ENCODE measurements around the gene TCF19. TPM values are rescaled to one million over a fixed set of nuclear protein-coding genes. Genes with fewer than 3 reads are reported as not detected.
A peak's percentile ranks its signal among the peaks of the same experiment; 100 is the strongest.
"Not testable (repeated sequence)": the region's sequence is repeated elsewhere in the genome, so short reads cannot be mapped to it uniquely, and the experiment has no call there.

The TCF19 gene
- total RNA-seq, 1 experiment from 2014 or later: 12.7 TPM

DNA sequence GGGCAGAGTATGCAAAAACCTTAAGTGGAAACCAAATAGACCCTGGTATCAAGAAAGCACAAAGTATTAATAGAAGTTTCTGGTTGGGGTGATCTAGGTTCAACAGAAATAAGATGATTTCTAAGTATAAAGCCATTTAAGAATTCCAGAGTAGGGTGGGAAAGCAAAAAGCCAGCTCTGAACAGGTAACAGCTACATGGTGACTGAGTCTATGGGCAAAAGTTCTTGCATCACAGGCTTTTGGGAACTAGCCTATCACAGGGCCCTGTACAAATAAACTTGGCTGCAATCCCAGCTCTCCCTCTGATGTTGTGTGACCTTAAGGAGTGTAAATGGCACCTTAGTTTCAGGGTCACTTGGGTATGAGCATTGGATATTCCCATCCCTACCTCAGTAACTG, 5.5 kb downstream of the TCF19 start (continued):
- TF ChIP-seq, protein P1, sequence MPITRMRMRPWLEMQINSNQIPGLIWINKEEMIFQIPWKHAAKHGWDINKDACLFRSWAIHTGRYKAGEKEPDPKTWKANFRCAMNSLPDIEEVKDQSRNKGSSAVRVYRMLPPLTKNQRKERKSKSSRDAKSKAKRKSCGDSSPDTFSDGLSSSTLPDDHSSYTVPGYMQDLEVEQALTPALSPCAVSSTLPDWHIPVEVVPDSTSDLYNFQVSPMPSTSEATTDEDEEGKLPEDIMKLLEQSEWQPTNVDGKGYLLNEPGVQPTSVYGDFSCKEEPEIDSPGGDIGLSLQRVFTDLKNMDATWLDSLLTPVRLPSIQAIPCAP (CRISPR knock-in tag; IDR thresholded peaks at IDR 0.05): no peak

DNA sequence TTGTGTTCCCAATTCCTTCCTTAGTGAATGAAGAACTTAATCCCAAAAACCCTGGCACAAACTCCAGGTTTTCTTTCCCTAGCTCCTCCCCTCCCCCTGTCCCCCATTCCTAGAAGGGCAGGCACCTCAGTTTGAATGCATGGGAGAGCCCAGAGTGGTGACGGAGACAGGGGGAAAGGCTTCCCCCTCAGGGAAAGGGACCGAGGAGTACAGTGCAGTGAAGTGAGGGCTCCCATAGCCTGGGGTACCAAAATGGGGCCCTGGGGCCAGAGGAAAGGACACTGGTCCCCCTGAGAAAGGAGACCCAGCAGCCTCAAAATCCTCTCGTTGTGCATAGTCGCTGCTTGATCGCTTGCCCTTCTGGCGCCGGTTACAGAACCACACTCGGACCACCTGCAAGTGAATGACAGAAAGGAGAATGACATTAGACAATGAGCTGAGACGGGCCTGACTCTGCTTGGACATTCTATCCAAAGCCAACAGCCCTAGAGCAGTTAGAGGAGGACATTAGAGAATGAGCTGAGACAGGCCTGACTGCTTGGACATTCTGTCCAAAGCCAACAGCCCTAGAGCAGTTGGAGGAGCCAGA, 6.2 kb downstream of the TCF19 start:
- Mint-ChIP-seq H3K36me3 (peaks cover 71% of the 10 kb centered on the region), H3K4me3 (0 out of 2 replicates have a peak overlapping the region, but pooled peaks have one; percentile 39), H3K4me1 (peaks cover 71% of the 10 kb centered on the region), H3K27ac (peak overlapping the region; percentile 92)
- CTCF ChIA-PET: interaction anchor here (1.4 to 1.5 kb wide), 2 partner anchors 27 to 28 kb away, joined by 3 to 4 read pairs; no protein-coding TSS in a partner anchor
- DNase-seq (ENCODE audit: low spot score); H3K27me3 Mint-ChIP-seq (ENCODE audit: low read depth); H3K9me3 Mint-ChIP-seq; ATAC-seq: not testable (repeated sequence)
- POLR2A ChIA-PET: interaction anchor here (0.6 to 1.2 kb wide), 2 partner anchors 8 to 21 kb away, joined by 3 read pairs; no protein-coding TSS in a partner anchor

DNA sequence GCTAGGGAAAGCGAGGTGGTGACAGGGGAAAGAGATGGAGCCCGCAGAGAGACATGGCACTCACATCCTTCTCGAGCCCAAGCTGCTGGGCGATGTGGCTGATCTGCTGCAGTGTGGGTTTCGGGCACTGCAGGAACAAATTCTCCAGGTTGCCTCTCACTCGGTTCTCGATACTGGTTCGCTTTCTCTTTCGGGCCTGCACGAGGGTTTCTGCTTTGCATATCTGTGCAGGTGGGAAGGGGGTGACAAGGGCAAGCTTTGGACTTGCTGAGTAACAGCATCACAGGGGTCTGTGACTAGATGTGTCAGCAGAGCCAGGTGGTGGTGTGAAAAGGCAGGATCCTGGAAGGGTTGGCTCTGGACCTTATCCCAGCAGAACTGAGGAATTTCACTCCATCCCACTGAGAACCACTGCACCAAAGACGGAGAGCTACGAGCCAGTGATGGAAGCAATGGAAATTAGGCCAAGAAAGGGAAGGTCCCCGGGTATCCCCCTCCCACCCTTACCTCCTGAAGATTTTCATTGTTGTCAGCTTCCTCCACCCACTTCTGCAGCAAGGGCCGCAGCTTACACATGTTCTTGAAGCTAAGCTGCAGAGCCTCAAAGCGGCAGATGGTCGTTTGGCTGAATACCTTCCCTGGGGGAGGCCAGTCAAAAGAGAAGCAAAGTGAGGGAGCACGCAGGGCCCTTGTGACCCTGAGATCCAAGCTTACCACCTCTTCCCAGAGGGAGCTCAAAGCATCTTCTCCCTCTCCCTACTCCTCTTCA, 6.9 kb downstream of the TCF19 start:
- H3K4me3 Mint-ChIP-seq: peak overlapping the region; percentile 97
- not testable (repeated sequence) for H3K27me3 Mint-ChIP-seq (ENCODE audit: low read depth); ATAC-seq; DNase-seq (ENCODE audit: low spot score); H3K9me3 Mint-ChIP-seq
- H3K4me1 Mint-ChIP-seq: peaks cover 65% of the 10 kb centered on the region
- ChIA-PET POLR2A (interaction anchor here (0.9 to 1.2 kb wide), 2 partner anchors 15 to 22 kb away, joined by 3 read pairs; no protein-coding TSS in a partner anchor), CTCF (interaction anchor here (0.7 to 1.5 kb wide), 3 partner anchors 27 to 201 kb away, joined by 3 to 4 read pairs (median 3); no protein-coding TSS in a partner anchor)
- peak overlapping the region; percentile 92 for H3K27ac Mint-ChIP-seq
- H3K36me3 Mint-ChIP-seq: peaks cover 75% of the 10 kb centered on the region

DNA sequence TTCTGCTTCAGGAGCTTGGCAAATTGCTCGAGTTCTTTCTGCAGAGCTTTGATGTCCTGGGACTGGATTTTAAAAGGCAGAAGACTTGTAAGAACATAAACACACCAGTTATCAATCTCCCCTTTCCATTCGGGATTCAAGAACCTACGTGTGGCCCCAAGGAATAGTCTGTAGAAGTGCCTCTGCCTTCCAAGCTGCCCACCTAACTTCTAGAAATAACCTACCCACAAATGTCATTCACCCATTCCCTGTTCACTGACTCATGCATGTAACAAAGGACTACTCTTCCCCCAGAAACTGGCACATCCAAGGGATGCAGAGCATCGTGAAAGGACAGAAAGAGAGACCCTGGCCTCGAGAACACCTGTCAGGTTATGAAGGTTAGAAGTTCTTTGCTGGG, 7.6 kb downstream of the TCF19 start:
- POLR2A ChIA-PET: interaction anchor here (0.9 to 1.2 kb wide), 2 partner anchors 15 to 23 kb away, joined by 3 read pairs; no protein-coding TSS in a partner anchor
- H3K4me3 Mint-ChIP-seq: peak overlapping the region; percentile 97
- ATAC-seq: no peak
- peaks cover 73% of the 10 kb centered on the region for H3K36me3 Mint-ChIP-seq
- DNase-seq (ENCODE audit: low spot score): no peak
- CTCF ChIA-PET: interaction anchor here (0.7 to 1.5 kb wide), 4 partner anchors 27 to 201 kb away, joined by 3 to 4 read pairs (median 4); partner anchors contain the start of gene PSORS1C2
- TF ChIP-seq, protein P2, sequence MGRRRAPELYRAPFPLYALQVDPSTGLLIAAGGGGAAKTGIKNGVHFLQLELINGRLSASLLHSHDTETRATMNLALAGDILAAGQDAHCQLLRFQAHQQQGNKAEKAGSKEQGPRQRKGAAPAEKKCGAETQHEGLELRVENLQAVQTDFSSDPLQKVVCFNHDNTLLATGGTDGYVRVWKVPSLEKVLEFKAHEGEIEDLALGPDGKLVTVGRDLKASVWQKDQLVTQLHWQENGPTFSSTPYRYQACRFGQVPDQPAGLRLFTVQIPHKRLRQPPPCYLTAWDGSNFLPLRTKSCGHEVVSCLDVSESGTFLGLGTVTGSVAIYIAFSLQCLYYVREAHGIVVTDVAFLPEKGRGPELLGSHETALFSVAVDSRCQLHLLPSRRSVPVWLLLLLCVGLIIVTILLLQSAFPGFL (CRISPR knock-in tag; IDR thresholded peaks at IDR 0.05; ENCODE audit: borderline replicate concordance): no peak
- H3K27me3 Mint-ChIP-seq (ENCODE audit: low read depth): no peaks in the 10 kb centered on the region
- H3K27ac Mint-ChIP-seq: peak overlapping the region; percentile 77
- peaks cover 65% of the 10 kb centered on the region for H3K4me1 Mint-ChIP-seq
- no peaks in the 10 kb centered on the region for H3K9me3 Mint-ChIP-seq

DNA sequence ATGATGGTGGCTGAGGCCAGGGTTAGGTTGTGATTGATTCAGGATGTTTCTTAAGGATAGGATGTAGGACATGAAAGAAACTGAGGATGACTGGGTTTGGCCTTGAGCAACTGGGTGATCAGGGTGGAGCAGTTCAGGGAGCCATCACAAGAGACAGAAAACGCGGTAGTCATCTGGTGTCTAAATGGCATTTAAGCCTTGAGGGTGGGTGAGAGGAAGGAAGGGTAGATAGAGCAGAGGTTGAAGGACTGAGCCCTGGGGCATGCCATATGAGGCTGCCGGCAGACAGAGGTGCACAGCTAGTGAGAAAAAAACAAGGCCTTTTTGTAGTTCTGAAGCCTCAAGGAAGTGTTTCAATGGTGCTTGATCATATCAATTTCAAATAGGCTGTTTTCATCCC, 10.2 kb downstream of the TCF19 start:
- DNase-seq (ENCODE audit: low spot score) (no peak), ATAC-seq (no peak)
- POLR2A ChIA-PET: interaction anchor here (0.6 kb wide), 1 partner anchor 647 kb away, joined by 3 read pairs; the partner anchor contains the start of genes HSPA1A and HSPA1L

DNA sequence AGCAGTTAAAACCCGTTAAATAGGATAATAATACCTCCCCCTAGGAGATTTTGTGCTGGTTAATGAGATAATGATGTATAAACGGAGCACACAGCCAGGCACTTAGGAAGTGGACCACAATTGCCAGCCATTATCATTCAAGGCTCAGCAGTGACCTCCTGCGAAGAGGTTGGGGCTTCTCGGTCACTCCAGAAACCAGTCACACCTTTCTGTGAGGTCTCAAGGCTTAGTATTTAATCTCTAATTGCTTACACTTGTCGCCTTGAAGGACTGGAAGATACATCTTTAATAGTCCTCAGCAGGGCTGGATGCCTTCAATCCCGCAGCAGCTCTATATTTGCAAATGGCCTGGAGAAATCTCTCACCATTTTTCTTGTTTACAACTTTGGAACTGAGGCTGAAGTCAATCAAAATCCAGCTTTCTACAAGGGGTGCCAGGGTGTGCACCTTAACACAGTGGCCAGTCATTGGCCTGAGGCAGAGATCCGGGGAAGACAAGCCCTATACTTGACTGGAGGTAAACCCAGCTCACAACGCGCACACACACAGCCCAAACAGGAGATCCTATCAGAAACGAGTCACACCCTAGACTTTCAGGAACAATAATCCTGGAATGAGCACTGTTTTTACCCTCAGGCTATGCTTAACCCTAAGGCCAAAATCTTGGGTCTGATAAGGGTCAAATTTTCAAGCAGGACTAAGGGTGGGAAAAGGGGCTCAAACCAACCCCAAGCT, 10.9 kb downstream of the TCF19 start:
- Mint-ChIP-seq H3K4me1 (peaks cover 63% of the 10 kb centered on the region), H3K4me3 (peak overlapping the region; percentile 97), H3K36me3 (peaks cover 52% of the 10 kb centered on the region), H3K27me3 (ENCODE audit: low read depth) (no peaks in the 10 kb centered on the region), H3K27ac (peak overlapping the region; percentile 91), H3K9me3 (no peaks in the 10 kb centered on the region)
- no peak for ATAC-seq
- CTCF ChIA-PET: interaction anchor here (0.9 to 4.8 kb wide), 5 partner anchors 11 to 197 kb away, joined by 4 to 60 read pairs (median 6); partner anchors contain the start of gene TCF19
- POLR2A ChIA-PET: interaction anchor here (0.6 to 1.3 kb wide), 3 partner anchors 10 to 646 kb away, joined by 3 to 8 read pairs (median 3); partner anchors contain the start of genes HSPA1A, HSPA1L and TCF19
- DNase-seq (ENCODE audit: low spot score): no peak
- TF ChIP-seq ZNF232 (CRISPR knock-in tag; IDR thresholded peaks at IDR 0.05): no peak
- no peak for TF ChIP-seq FOXK1 (CRISPR knock-in tag; IDR thresholded peaks at IDR 0.05)
- TF ChIP-seq NR2C2 (CRISPR knock-in tag; IDR thresholded peaks at IDR 0.05): no peak
- TF ChIP-seq CREB1 (CRISPR knock-in tag; IDR thresholded peaks at IDR 0.05): no peak
- no peak for TF ChIP-seq ZNF671 (CRISPR knock-in tag; IDR thresholded peaks at IDR 0.05)
- TF ChIP-seq, protein P3, sequence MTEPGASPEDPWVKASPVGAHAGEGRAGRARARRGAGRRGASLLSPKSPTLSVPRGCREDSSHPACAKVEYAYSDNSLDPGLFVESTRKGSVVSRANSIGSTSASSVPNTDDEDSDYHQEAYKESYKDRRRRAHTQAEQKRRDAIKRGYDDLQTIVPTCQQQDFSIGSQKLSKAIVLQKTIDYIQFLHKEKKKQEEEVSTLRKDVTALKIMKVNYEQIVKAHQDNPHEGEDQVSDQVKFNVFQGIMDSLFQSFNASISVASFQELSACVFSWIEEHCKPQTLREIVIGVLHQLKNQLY (CRISPR knock-in tag; IDR thresholded peaks at IDR 0.05): no peak
- TF ChIP-seq NFE2L1 (CRISPR knock-in tag; IDR thresholded peaks at IDR 0.05): no peak
- TF ChIP-seq, protein P4, sequence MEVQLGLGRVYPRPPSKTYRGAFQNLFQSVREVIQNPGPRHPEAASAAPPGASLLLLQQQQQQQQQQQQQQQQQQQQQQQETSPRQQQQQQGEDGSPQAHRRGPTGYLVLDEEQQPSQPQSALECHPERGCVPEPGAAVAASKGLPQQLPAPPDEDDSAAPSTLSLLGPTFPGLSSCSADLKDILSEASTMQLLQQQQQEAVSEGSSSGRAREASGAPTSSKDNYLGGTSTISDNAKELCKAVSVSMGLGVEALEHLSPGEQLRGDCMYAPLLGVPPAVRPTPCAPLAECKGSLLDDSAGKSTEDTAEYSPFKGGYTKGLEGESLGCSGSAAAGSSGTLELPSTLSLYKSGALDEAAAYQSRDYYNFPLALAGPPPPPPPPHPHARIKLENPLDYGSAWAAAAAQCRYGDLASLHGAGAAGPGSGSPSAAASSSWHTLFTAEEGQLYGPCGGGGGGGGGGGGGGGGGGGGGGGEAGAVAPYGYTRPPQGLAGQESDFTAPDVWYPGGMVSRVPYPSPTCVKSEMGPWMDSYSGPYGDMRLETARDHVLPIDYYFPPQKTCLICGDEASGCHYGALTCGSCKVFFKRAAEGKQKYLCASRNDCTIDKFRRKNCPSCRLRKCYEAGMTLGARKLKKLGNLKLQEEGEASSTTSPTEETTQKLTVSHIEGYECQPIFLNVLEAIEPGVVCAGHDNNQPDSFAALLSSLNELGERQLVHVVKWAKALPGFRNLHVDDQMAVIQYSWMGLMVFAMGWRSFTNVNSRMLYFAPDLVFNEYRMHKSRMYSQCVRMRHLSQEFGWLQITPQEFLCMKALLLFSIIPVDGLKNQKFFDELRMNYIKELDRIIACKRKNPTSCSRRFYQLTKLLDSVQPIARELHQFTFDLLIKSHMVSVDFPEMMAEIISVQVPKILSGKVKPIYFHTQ (CRISPR knock-in tag; IDR thresholded peaks at IDR 0.05): no peak
- TF ChIP-seq ZNF263 (CRISPR knock-in tag; IDR thresholded peaks at IDR 0.05; ENCODE audit: low read depth): no peak
- TF ChIP-seq, protein P5, sequence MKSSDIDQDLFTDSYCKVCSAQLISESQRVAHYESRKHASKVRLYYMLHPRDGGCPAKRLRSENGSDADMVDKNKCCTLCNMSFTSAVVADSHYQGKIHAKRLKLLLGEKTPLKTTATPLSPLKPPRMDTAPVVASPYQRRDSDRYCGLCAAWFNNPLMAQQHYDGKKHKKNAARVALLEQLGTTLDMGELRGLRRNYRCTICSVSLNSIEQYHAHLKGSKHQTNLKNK (CRISPR knock-in tag; IDR thresholded peaks at IDR 0.05): no peak

More for the DNA sequence above, 10.2 kb downstream of the TCF19 start:
- peaks cover 56% of the 10 kb centered on the region for H3K4me1 Mint-ChIP-seq
- CTCF ChIA-PET: interaction anchor here (1.0 to 4.8 kb wide), 7 partner anchors 10 to 284 kb away, joined by 3 to 60 read pairs (median 4); partner anchors contain the start of genes DDR1, PSORS1C2 and TCF19
- H3K27me3 Mint-ChIP-seq (ENCODE audit: low read depth): no peaks in the 10 kb centered on the region
- TF ChIP-seq NFE2L1 (CRISPR knock-in tag; IDR thresholded peaks at IDR 0.05) (no peak), NR2C2 (CRISPR knock-in tag; IDR thresholded peaks at IDR 0.05) (no peak), GABPB1 (CRISPR knock-in tag; IDR thresholded peaks at IDR 0.05) (no peak), ZNF232 (CRISPR knock-in tag; IDR thresholded peaks at IDR 0.05) (no peak)
- peaks cover 57% of the 10 kb centered on the region for H3K36me3 Mint-ChIP-seq
- H3K27ac Mint-ChIP-seq: peak overlapping the region; percentile 91
- no peaks in the 10 kb centered on the region for H3K9me3 Mint-ChIP-seq
- H3K4me3 Mint-ChIP-seq: peak overlapping the region; percentile 97

Data from WTC11 (cell line).